Lung (tissue), 12 donors: ENCODE results near the gene RERE. TPM values are rescaled to one million over a fixed set of nuclear protein-coding genes. Genes with fewer than 3 reads are reported as not detected.

Experiments used
- ATAC-seq: fragments of 200-7000 bp; cut with Tn5 transposase; one replicate; pipeline ENCODE4 v1.9.1; 2020; ENCODE audit warnings: moderate number of reproducible peaks; ENCODE audit not compliant: insufficient read depth, low FRiP score
- DNase-seq, 3 donors: peaks; one replicate each; pipeline ENCODE4 v3.0.0-alpha.2; 2013 to 2017
- H3K27ac ChIP-seq, 2 donors: one replicate each; pipeline ENCODE4 v1.5.1; 2013; ENCODE audit warnings: mild to moderate bottlenecking in 2 of 2, moderate library complexity in 2 of 2, control low read depth in 1 of 2, inconsistent platforms in 1 of 2, low read depth in 1 of 2, low read length in 1 of 2
- H3K27me3 ChIP-seq, 3 donors: one replicate each; pipeline ENCODE4 v1.5.1; 2013; ENCODE audit warnings: low read length in 2 of 3; ENCODE audit not compliant: control insufficient read depth in 3 of 3, insufficient read depth in 3 of 3
- H3K36me3 ChIP-seq, 4 donors: one replicate each; pipeline ENCODE4 v1.5.1; 2013; ENCODE audit warnings: low read length in 4 of 4, mild to moderate bottlenecking in 1 of 4, moderate library complexity in 1 of 4; ENCODE audit not compliant: control insufficient read depth in 4 of 4, insufficient read depth in 4 of 4
- H3K4me1 ChIP-seq, 5 donors: one replicate each; pipeline ENCODE4 v1.5.1; 2013; ENCODE audit warnings: low read length in 5 of 5, mild to moderate bottlenecking in 2 of 5, moderate library complexity in 1 of 5; ENCODE audit not compliant: control insufficient read depth in 5 of 5, insufficient read depth in 5 of 5
- H3K4me3 ChIP-seq: one replicate; pipeline ENCODE4 v1.5.1; 2013; ENCODE audit warnings: mild to moderate bottlenecking, control low read depth, moderate library complexity
- H3K9ac ChIP-seq, 2 donors: one replicate each; pipeline ENCODE4 v1.5.1; 2013; ENCODE audit warnings: low read length in 2 of 2, control low read depth in 1 of 2; ENCODE audit not compliant: insufficient read depth in 1 of 2
- H3K9me3 ChIP-seq, 4 donors: one replicate each; pipeline ENCODE4 v1.5.1; 2013; ENCODE audit warnings: low read length in 3 of 4, mild to moderate bottlenecking in 1 of 4, moderate library complexity in 1 of 4; ENCODE audit not compliant: control insufficient read depth in 4 of 4, insufficient read depth in 3 of 4
- CTCF ChIP-seq: IDR thresholded peaks from 2 replicates; pipeline ENCODE4 v1.5.1; 2012; ENCODE audit warnings: mild to moderate bottlenecking; ENCODE audit errors: control extremely low read depth, extremely low read depth
- WGBS, 2 donors: extraction: QIAGEN DNeasy Blood & Tissue Kit; methylation state at CpG; one replicate each; pipeline ENCODE4 v1.1.7; 2013; 5-methylcytosine and 5-hydroxymethylcytosine counted together
- polyA plus RNA-seq, 2 donors: library from polyadenylated mRNA; stranded (reverse); fragments of 200-250 nt; gene quantifications; one replicate each; pipeline ENCODE4 v1.2.1, GENCODE V29; 2013
- total RNA-seq, 2 donors: library from RNA; depleted of rRNA in 1 of 2; stranded (reverse); fragments of >200 nt in 1 of 2; gene quantifications; one replicate each; pipeline ENCODE4 v1.2.1, GENCODE V29; 2014 to 2021
- donor health status: control.
- donor health status: control.
- donor health status: Bipolar disorder and iron deficiency.
- donor health status: healthy.
- donor health status: DM: yes; HTN: yes; CAD: no.

Gene RERE
- total and polyA plus RNA-seq, 4 donors: 21.7 to 207 (median 57.5) TPM

- no peak for TF ChIP-seq CTCF
- ATAC-seq (no peak), DNase-seq (no peak)
- WGBS, 2 donors: 69 to 73% methylated on average over 4 of the region's 4 CpGs
- Histone ChIP-seq H3K27me3 (no peaks in the 10 kb centered on the region), H3K9me3 (no peaks in the 10 kb centered on the region), H3K36me3 (no peaks in the 10 kb centered on the region), H3K4me3 (no peak overlapping the region), H3K27ac (no peak overlapping the region), H3K9ac (no peak overlapping the region), H3K4me1 (peaks cover 8 to 34% (median 25%) of the 10 kb centered on the region in 5 donors)
Observed at GRCh38 chr1:8674481-8674880, 143.0 kb downstream of the RERE start.

GRCh38 chr1:8671306-8671917, 146.0 kb downstream of the RERE start:
- Histone ChIP-seq H3K36me3 (no peaks in the 10 kb centered on the region), H3K27me3 (no peaks in the 10 kb centered on the region), H3K9me3 (no peaks in the 10 kb centered on the region), H3K9ac (no peak overlapping the region), H3K4me1 (peaks cover 5 to 46% (median 28%) of the 10 kb centered on the region in 5 donors), H3K27ac (no peak overlapping the region), H3K4me3 (no peak overlapping the region)
- 32 to 33% methylated on average over 8 of the region's 8 CpGs for whole genome bisulfite sequencing, 2 donors
- ATAC-seq: peak; percentile 58
- peak; percentile 52 for TF ChIP-seq CTCF
- peak; percentile 55 to 92 (median 88) for DNase-seq

- 71 to 80% methylated on average over 2 of the region's 2 CpGs for WGBS, 2 donors
- Histone ChIP-seq H3K9me3 (no peaks in the 10 kb centered on the region), H3K4me3 (no peak overlapping the region), H3K4me1 (peaks cover 7 to 54% (median 38%) of the 10 kb centered on the region in 5 donors), H3K9ac (no peak overlapping the region), H3K27ac (peak overlapping the region in 1 of 2 donors; percentile 41), H3K27me3 (no peaks in the 10 kb centered on the region), H3K36me3 (no peaks in the 10 kb centered on the region)
- DNase-seq: no peak
- no peak for ATAC-seq
- TF ChIP-seq CTCF: no peak
Observed at GRCh38 chr1:8670371-8670818, 147.0 kb downstream of the RERE start.
